Middle frontal gyrus (tissue), 1 donor: Measurements from ENCODE around the gene ZFAND2A.

ENCODE experiments used
- DNase-seq: peaks from one replicate; pipeline ENCODE4 v3.0.0-alpha.2; 2015; ENCODE audit warnings: low spot score; ENCODE audit errors: extremely low spot score

ZFAND2A gene

DNA sequence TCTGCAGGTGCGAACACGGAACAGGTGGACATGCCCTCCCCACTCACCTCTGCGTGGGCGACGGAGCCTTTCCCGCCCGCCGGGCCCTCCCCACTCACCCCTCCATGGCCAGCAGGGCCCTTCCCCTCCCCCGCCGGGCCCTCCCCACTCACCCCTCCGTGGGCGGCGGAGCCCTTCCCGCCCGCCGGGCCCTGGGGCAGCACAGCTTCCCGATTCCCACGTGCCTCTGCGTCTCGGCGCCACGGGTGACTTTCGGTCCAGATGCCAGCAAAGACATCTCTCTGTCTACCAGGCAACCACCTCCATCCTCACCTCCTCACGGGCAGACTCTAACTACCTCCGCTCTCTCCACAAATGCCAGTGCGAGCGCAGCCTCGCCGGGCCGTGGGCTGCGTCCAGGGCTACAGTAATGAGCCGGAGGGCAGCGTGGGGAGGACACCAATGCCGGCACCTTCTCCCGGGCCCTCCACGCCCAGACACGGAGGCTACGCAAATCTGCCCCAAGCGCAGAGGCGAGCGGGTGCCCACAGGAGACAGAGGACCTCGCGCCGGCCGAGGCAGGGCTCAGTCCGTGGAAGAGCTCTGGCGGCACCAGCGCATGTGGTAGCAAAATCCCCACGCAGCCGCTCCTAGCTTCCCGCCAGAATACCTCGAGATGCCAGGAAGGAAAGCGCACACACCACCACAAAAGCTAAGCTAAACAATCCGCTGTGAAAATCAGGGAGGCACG is 50.2 kb downstream of the ZFAND2A start:
- DNase-seq = no peak

DNA sequence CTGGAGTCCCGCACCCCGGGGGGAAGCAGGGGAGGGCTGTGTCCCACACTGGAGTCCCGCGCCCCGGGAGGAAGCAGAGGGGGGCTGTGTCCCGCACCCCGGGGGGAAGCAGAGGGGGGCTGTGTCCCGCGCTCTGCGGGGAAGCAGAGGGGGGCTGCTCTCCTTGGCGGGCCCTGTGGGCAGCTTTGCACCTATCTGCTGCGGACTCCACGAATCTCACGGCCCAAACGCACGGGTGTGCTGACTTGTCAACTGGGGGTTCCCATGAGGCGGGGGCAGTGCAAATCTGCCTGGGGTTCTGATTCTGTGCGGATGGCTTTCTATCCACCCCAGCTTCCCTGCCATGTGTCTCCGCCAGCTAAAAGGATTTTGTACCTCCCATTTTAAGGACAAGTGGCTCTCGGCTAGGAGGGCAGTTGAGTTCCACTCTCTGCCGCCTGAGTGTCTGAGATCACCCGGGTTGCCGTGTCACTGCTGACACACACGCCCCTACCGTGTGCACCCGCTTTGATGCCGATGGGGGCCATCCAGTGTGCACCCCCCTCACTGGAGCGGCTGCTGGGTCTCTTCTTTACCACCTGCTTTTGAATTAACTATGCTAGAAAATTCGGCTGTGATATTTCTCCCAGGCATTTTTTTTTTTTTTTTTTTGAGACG is 51.6 kb downstream of the ZFAND2A start:
- no peak for DNase-seq

DNA sequence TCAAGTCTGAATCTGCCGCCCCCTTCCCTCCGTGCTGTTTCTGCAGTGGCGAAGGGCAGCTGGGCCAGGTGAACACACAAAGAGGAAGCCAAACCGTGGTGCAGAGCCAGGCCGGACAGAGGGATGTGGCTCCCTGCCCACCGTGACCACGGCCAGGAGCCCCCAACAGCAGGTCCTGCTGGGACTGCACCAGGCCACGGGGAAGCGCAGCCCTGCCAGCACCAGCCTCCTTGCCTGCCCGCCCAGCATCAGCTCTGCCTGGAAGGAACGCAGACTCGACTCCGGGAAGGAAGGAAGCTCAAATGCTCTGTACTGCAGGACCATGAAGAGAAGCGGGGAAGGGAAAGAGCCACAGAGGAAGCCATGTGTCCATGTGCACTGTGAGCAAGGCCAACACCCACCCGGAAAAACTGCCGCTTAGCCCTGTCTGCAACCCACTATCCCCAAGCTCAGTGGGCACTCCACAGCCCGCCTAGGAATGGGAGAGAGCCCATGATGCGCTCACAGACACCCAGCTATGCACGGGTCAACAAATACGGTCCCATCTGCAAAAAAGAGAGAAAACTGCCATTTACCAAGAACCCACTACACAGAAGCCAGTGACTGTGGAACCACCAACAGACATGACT is 53.1 kb downstream of the ZFAND2A start:
- DNase-seq = no peak

DNA sequence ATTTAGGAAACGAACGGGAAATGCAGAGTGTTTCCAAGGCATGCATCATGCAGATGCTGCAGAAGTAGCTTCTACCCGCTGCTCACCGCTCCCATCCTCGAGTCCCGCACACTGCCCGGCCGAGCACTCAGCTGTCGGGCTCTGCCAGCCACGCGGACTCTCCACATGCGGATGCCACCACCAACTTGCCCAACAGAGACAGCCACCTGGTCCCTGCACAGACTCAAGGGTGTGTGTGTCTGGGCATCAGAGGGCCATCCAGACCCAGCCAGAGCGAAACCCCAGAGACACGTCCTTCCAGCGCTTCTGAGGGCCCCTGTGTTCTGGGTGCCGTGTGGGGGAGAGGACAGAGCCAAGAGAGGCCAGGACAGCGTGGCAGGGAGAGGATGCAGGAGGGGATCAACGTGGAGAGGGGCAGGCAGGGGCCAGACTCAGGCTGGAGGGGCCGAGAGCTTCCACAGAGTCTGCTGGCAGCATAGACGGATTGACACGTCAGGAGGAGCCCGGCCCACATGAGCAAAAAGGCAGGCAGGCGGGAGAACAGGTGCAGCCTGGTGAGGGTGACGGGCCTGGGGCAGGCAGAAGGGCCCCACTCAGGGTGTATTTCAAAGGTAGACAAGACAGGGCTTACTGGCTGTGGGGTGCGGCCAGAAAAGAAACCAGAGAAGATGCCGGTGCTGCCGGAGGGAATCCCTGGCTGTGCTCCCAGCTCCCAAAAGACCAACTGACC is 53.8 kb downstream of the ZFAND2A start:
- DNase-seq = no peak

DNA sequence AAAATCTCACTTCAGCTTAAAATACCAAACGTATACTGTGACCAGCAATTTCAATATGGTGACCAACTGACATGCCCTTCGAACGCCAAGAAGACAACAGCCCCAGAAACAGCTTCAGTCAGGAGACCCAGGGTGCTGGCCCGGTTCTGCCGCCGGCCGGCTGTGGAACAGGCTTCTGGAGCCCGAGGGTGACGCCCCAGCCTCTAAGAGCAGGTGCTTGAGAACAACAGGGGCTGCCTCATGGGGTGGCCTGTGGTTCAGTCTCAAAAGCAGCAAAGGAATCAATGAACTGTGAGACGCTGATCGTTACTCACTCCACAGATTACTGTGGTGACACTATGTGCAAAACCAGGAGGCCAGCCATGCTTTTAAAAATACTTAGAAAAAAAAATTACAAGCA is 54.8 kb downstream of the ZFAND2A start:
- no peak for DNase-seq

DNA sequence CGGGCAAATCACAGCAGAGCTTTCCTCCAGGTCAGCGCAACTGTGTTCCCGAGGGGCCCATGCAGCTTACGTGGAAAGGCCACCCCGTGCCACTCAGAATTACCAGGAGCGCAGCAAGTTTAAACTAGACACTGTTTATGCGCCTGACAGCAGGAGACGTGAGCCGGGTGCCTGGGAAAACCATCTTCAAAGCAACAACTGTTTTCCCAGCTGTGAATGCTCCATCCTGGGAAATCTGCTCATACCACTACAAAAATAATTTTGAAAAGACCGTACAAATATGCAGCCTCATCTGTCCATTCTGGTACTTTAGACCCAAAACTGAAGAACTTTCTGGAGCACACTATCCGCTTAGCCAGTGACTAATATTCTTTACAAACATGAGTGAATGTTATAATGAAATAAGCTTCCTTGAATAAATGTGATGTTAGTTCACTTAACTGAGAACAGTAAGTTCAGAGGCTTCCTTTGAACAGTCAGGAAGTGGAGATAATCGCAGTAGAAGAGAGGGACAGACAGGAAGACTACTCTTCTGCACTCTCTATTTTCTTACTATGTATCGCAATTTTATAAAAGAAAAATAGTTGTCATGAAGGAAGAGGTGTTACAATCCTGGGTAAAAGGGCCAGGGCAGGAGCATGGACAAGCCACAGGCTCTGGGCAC is 55.3 kb downstream of the ZFAND2A start:
- DNase-seq = no peak

DNA sequence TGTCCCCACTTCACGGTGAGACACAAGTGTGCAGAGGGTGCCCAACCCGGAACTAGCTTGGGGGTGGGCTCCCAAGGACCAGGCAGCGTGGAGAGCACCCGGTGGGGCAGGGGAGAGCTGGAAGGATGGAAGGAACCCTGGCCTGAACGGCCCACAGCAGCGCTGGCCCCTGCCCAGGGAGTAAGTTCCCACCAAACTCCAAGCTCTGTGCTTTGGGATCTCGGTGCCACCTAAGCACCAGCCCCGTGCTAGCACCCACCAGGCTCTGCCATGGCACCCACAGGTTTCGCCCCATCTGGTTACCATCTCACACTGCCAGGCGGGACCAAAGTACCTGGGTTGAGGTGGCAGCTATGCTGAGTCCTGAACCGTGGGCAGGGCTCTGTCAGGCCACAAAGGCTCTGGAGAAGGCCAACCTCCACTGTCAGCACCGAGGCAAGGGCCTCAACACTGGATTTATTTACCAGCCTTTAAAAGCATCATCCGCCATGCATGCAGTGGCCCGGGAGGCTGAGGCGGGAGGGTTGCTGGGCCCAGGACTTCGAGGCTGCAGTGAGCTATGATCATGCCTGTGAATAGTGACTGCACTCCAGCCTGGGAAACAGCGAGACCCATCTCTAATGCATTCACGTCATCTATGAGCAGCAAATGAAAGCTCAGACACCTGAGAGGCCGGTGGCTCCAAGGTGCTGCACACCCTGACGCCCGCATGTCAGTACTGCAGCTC is 56.0 kb downstream of the ZFAND2A start:
- DNase-seq = no peak

DNA sequence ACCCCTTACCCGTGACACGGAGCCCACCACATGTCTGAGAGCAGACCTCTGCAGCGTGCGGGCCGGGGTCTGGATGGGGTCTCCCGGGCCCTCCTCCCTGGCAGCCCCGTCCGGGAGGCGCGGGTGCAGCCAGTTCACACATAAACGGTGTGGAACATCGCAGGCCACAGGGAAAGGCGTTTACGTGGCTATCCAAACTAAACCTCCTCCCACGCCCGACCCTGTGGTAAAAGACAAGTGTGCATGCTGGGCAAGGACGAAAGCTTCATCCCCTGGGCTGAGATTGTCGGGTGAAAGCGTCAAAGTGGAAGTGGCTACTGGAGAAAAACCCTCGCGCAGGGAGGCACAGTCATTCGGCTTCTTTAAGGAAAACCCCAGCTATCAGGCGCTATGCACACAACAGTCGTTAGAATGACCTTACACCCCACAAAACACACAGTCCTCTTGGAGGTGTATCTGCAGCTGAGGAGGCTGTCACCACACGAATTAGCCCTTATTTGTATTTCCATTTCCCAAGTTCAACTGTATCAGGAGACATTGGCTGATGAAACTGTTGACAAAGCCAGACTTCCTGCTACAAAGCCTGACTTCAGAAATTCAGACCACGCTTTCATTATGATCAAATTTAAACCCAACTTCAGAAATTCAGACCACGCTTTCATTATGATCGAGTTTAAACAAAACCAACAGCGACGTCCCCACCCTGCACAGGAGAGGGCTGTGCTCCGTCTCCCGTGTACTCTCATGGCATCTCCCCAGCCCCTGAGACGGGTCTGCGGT is 56.8 kb downstream of the ZFAND2A start:
- DNase-seq = no peak
